ENCODE data around the gene OR5M8.

- no peak for TF ChIP-seq CTCF (IDR thresholded peaks at IDR 0.05)
- TF ChIP-seq POLR2A (IDR thresholded peaks at IDR 0.05) = no peak
These were observed 3.9 kb upstream of the OR5M8 start for GRCh38 chr11:56495117-56495516.
